ENCODE measurements around the gene APOA5. TPM values are rescaled to one million over a fixed set of nuclear protein-coding genes. Genes with fewer than 3 reads are reported as not detected.

The APOA5 gene
- total and polyA plus RNA-seq, 2 of the 13 experiments (the other 11 are each of a cell fraction or from before 2014, with no cell fraction given) = 44.0 to 49.1 TPM

DNA sequence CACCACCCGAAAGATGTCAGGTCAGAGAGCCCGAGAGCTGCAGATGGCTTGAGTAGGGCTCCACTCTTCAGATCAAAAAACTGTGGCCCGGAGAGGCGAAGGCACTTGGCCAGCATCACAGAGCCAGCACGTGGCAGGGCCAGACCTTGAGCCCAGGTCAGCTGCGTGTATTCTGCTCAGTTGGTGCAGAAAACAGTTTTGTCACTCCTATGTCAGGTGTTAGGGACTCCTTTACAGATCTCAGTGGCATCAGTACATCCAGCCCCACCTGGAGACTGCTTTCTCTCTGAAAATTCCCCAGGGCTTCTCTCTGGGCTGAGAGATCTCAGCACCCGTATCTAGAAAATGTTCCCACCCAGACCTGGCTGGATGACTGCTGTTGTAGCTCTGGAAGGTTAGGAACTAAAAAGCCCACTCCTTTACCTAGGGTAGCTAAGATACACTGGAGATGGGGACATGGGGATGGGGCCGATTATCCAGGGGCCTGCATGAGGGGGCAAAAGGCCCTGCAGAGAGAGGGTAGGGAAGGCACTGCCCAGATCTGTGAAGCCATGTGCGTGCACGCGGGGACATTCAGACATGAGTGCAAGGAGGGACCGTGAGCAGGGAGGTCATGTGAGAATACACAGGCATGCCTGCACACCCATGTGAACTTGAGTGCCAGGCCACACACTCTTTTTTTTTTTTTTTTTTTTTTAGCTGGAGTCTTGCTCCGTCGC lies 42.3 kb upstream of the APOA5 start (continued):
- TF ChIP-seq, protein P1, sequence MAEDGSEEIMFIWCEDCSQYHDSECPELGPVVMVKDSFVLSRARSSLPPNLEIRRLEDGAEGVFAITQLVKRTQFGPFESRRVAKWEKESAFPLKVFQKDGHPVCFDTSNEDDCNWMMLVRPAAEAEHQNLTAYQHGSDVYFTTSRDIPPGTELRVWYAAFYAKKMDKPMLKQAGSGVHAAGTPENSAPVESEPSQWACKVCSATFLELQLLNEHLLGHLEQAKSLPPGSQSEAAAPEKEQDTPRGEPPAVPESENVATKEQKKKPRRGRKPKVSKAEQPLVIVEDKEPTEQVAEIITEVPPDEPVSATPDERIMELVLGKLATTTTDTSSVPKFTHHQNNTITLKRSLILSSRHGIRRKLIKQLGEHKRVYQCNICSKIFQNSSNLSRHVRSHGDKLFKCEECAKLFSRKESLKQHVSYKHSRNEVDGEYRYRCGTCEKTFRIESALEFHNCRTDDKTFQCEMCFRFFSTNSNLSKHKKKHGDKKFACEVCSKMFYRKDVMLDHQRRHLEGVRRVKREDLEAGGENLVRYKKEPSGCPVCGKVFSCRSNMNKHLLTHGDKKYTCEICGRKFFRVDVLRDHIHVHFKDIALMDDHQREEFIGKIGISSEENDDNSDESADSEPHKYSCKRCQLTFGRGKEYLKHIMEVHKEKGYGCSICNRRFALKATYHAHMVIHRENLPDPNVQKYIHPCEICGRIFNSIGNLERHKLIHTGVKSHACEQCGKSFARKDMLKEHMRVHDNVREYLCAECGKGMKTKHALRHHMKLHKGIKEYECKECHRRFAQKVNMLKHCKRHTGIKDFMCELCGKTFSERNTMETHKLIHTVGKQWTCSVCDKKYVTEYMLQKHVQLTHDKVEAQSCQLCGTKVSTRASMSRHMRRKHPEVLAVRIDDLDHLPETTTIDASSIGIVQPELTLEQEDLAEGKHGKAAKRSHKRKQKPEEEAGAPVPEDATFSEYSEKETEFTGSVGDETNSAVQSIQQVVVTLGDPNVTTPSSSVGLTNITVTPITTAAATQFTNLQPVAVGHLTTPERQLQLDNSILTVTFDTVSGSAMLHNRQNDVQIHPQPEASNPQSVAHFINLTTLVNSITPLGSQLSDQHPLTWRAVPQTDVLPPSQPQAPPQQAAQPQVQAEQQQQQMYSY (CRISPR knock-in tag; IDR thresholded peaks at IDR 0.05) = no peak
- TF ChIP-seq BRCA1 (CRISPR knock-in tag; IDR thresholded peaks at IDR 0.05) (0 out of 2 replicates have a peak, but pooled peaks have one; percentile 60), ZNF274 (CRISPR knock-in tag; IDR thresholded peaks at IDR 0.05) (no peak), SKI (IDR thresholded peaks at IDR 0.05; ENCODE audit: partially characterized antibody) (no peak), RFX3 (CRISPR knock-in tag; IDR thresholded peaks at IDR 0.05) (no peak), MEF2D (CRISPR knock-in tag; IDR thresholded peaks at IDR 0.05) (peak; percentile 63; the same call in 1 of the 2 replicates), U2AF1 (optimal IDR thresholded peaks at IDR 0.05; ENCODE audit: low read depth, low read length) (no peak), ZNF441 (CRISPR knock-in tag; IDR thresholded peaks at IDR 0.05; ENCODE audit: borderline replicate concordance) (peak; percentile 46; the same call in 1 of the 2 replicates), EZH2 (conservative IDR thresholded peaks at IDR 0.05; ENCODE audit: low read depth, low read length) (no peak)
- TF ChIP-seq, protein P2, sequence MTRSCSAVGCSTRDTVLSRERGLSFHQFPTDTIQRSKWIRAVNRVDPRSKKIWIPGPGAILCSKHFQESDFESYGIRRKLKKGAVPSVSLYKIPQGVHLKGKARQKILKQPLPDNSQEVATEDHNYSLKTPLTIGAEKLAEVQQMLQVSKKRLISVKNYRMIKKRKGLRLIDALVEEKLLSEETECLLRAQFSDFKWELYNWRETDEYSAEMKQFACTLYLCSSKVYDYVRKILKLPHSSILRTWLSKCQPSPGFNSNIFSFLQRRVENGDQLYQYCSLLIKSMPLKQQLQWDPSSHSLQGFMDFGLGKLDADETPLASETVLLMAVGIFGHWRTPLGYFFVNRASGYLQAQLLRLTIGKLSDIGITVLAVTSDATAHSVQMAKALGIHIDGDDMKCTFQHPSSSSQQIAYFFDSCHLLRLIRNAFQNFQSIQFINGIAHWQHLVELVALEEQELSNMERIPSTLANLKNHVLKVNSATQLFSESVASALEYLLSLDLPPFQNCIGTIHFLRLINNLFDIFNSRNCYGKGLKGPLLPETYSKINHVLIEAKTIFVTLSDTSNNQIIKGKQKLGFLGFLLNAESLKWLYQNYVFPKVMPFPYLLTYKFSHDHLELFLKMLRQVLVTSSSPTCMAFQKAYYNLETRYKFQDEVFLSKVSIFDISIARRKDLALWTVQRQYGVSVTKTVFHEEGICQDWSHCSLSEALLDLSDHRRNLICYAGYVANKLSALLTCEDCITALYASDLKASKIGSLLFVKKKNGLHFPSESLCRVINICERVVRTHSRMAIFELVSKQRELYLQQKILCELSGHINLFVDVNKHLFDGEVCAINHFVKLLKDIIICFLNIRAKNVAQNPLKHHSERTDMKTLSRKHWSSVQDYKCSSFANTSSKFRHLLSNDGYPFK (CRISPR knock-in tag; IDR thresholded peaks at IDR 0.05; ENCODE audit: borderline replicate concordance) = peak; percentile 50; the same call in 1 of the 2 replicates
- TF ChIP-seq, protein P3, sequence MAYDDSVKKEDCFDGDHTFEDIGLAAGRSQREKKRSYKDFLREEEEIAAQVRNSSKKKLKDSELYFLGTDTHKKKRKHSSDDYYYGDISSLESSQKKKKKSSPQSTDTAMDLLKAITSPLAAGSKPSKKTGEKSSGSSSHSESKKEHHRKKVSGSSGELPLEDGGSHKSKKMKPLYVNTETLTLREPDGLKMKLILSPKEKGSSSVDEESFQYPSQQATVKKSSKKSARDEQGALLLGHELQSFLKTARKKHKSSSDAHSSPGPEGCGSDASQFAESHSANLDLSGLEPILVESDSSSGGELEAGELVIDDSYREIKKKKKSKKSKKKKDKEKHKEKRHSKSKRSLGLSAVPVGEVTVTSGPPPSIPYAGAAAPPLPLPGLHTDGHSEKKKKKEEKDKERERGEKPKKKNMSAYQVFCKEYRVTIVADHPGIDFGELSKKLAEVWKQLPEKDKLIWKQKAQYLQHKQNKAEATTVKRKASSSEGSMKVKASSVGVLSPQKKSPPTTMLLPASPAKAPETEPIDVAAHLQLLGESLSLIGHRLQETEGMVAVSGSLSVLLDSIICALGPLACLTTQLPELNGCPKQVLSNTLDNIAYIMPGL (CRISPR knock-in tag; IDR thresholded peaks at IDR 0.05; ENCODE audit: borderline replicate concordance in 1 of 2, low read depth in 1 of 2) = no peak
- TF ChIP-seq, protein P4, sequence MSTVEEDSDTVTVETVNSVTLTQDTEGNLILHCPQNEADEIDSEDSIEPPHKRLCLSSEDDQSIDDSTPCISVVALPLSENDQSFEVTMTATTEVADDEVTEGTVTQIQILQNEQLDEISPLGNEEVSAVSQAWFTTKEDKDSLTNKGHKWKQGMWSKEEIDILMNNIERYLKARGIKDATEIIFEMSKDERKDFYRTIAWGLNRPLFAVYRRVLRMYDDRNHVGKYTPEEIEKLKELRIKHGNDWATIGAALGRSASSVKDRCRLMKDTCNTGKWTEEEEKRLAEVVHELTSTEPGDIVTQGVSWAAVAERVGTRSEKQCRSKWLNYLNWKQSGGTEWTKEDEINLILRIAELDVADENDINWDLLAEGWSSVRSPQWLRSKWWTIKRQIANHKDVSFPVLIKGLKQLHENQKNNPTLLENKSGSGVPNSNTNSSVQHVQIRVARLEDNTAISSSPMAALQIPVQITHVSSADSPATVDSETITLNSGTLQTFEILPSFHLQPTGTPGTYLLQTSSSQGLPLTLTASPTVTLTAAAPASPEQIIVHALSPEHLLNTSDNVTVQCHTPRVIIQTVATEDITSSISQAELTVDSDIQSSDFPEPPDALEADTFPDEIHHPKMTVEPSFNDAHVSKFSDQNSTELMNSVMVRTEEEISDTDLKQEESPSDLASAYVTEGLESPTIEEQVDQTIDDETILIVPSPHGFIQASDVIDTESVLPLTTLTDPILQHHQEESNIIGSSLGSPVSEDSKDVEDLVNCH (CRISPR knock-in tag; IDR thresholded peaks at IDR 0.05) = no peak
- TF ChIP-seq, protein P5, sequence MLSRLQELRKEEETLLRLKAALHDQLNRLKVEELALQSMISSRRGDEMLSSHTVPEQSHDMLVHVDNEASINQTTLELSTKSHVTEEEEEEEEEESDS (CRISPR knock-in tag; IDR thresholded peaks at IDR 0.05; ENCODE audit: borderline replicate concordance) = 0 out of 2 replicates have a peak, but pooled peaks have one; percentile 20
- TF ChIP-seq, protein P6, sequence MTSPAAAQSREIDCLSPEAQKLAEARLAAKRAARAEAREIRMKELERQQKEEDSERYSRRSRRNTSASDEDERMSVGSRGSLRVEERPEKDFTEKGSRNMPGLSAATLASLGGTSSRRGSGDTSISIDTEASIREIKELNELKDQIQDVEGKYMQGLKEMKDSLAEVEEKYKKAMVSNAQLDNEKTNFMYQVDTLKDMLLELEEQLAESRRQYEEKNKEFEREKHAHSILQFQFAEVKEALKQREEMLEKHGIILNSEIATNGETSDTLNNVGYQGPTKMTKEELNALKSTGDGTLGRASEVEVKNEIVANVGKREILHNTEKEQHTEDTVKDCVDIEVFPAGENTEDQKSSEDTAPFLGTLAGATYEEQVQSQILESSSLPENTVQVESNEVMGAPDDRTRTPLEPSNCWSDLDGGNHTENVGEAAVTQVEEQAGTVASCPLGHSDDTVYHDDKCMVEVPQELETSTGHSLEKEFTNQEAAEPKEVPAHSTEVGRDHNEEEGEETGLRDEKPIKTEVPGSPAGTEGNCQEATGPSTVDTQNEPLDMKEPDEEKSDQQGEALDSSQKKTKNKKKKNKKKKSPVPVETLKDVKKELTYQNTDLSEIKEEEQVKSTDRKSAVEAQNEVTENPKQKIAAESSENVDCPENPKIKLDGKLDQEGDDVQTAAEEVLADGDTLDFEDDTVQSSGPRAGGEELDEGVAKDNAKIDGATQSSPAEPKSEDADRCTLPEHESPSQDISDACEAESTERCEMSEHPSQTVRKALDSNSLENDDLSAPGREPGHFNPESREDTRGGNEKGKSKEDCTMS (CRISPR knock-in tag; conservative IDR thresholded peaks at IDR 0.05) = no peak

Measured in HepG2 (cell line).